Nephron progenitor cell (in vitro differentiated cells): ENCODE results near the gene DSP.
A peak's percentile ranks its signal among the peaks of the same experiment; 100 is the strongest.

ENCODE experiments used
- DNase-seq: peaks from one replicate; pipeline ENCODE4 v3.0.0; 2021
- H3K27ac Mint-ChIP-seq: 2 replicates; pipeline ENCODE4 v1.8.0; 2021; ENCODE audit warnings: mild to moderate bottlenecking, moderate library complexity, mixed read lengths
- H3K27me3 Mint-ChIP-seq: 2 replicates; pipeline ENCODE4 v1.8.0; 2021; ENCODE audit warnings: mild to moderate bottlenecking, low read depth, mixed read lengths; ENCODE audit not compliant: poor library complexity
- H3K36me3 Mint-ChIP-seq: 2 replicates; pipeline ENCODE4 v1.8.0; 2021; ENCODE audit warnings: low read depth, mixed read lengths
- H3K4me1 Mint-ChIP-seq: 2 replicates; pipeline ENCODE4 v1.8.0; 2021; ENCODE audit warnings: mixed read lengths
- H3K4me3 Mint-ChIP-seq: 2 replicates; pipeline ENCODE4 v1.8.0; 2021; ENCODE audit warnings: mild to moderate bottlenecking, moderate library complexity, mixed read lengths
- H3K9me3 Mint-ChIP-seq: 2 replicates; pipeline ENCODE4 v1.8.0; 2021; ENCODE audit warnings: mild to moderate bottlenecking, moderate library complexity, mixed read lengths
- TF ChIP-seq, protein P1 (sequence below): fragments of 200-600 bp; sonication (generic); IDR thresholded peaks from 2 replicates; pipeline ENCODE4 v1.5.0; 2021; ENCODE audit warnings: antibody characterized with exemption

DSP gene

DNA sequence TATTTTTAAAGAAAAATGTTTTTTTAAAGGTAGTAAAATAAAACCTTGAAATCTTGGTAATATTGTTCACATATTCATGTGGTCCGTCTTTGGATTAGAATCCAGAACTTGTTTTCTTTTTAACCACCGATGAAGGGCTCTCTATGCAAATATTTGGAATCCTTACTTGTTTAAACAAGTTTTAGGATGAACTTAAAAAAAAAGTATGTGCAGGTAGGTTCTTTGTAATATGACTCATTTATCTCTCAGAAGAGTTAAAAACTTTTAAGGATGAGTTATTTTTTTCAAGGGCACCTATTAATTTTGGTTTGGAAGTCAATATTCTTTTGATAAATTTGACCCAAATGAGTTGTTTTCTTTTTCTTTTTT is 8.9 kb downstream of the DSP start:
- Mint-ChIP-seq H3K27me3 (no peaks in the 10 kb centered on the region), H3K4me1 (peaks cover 60% of the 10 kb centered on the region), H3K36me3 (peaks cover 51% of the 10 kb centered on the region), H3K4me3 (no peak overlapping the region), H3K27ac (no peak overlapping the region), H3K9me3 (no peaks in the 10 kb centered on the region)
- TF ChIP-seq, protein P1, sequence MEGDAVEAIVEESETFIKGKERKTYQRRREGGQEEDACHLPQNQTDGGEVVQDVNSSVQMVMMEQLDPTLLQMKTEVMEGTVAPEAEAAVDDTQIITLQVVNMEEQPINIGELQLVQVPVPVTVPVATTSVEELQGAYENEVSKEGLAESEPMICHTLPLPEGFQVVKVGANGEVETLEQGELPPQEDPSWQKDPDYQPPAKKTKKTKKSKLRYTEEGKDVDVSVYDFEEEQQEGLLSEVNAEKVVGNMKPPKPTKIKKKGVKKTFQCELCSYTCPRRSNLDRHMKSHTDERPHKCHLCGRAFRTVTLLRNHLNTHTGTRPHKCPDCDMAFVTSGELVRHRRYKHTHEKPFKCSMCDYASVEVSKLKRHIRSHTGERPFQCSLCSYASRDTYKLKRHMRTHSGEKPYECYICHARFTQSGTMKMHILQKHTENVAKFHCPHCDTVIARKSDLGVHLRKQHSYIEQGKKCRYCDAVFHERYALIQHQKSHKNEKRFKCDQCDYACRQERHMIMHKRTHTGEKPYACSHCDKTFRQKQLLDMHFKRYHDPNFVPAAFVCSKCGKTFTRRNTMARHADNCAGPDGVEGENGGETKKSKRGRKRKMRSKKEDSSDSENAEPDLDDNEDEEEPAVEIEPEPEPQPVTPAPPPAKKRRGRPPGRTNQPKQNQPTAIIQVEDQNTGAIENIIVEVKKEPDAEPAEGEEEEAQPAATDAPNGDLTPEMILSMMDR = no peak
- DNase-seq = no peak

DNA sequence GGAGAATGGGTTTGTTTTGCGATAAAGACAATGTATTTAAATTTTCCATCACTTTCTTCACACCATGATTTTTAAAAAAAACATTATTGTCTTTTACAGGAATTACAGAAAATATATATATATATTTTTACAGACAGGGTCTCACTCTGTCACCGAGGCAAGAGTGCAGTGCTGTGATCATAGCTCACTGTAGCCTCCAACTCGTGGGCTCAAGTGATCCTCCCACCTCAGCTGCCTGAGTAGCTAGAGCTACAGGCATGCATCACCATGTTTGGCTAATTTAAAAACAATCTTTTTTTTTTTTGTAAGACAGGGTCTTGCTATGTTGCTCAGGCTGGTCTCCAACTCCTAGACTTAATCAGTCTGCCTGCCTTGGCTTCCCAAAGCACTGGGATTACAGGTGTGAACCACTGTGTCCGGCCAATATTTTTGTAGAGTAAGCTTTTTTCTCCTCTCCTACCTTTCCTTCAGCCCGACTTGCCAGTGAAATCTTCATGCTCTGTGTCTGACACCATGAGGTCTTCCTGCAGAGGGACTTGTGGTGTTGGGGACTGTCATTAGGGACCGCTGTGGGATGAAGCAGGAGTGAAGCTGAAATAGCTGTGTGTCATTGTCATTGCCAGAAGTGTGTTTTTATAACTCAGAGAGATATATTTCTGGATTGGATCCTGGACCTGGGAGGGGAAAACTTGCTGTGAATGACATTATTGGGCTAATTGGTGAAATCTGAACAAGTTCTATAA is 13.2 kb downstream of the DSP start:
- H3K9me3 Mint-ChIP-seq = no peaks in the 10 kb centered on the region
- no peak for DNase-seq
- H3K27ac Mint-ChIP-seq = peak overlapping the region; percentile 72
- H3K4me1 Mint-ChIP-seq = peaks cover 20% of the 10 kb centered on the region
- no peaks in the 10 kb centered on the region for H3K27me3 Mint-ChIP-seq
- H3K4me3 Mint-ChIP-seq = no peak overlapping the region
- TF ChIP-seq, protein P1 = no peak
- H3K36me3 Mint-ChIP-seq = peaks cover 47% of the 10 kb centered on the region

DNA sequence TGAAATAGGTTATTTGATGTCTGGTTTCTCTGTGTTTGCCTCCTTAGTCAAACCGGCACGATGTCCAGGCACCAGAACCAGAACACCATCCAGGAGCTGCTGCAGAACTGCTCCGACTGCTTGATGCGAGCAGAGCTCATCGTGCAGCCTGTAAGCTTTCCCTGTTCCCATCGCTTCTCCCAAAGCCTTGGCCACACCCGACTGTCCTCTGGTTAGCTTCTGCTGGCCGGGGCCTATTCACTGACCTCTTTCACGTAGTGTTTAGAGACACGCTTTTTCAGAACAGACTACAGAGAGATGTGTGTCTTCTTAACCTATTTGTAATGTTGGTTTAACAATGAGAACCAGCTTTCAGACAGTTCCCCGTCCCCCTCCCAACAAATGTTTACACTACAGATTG is 14.2 kb downstream of the DSP start:
- no peak overlapping the region for H3K4me3 Mint-ChIP-seq
- TF ChIP-seq, protein P1 = no peak
- H3K9me3 Mint-ChIP-seq = no peaks in the 10 kb centered on the region
- no peak overlapping the region for H3K27ac Mint-ChIP-seq
- H3K36me3 Mint-ChIP-seq = peaks cover 56% of the 10 kb centered on the region
- H3K27me3 Mint-ChIP-seq = no peaks in the 10 kb centered on the region
- H3K4me1 Mint-ChIP-seq = peaks cover 19% of the 10 kb centered on the region
- DNase-seq = no peak

DNA sequence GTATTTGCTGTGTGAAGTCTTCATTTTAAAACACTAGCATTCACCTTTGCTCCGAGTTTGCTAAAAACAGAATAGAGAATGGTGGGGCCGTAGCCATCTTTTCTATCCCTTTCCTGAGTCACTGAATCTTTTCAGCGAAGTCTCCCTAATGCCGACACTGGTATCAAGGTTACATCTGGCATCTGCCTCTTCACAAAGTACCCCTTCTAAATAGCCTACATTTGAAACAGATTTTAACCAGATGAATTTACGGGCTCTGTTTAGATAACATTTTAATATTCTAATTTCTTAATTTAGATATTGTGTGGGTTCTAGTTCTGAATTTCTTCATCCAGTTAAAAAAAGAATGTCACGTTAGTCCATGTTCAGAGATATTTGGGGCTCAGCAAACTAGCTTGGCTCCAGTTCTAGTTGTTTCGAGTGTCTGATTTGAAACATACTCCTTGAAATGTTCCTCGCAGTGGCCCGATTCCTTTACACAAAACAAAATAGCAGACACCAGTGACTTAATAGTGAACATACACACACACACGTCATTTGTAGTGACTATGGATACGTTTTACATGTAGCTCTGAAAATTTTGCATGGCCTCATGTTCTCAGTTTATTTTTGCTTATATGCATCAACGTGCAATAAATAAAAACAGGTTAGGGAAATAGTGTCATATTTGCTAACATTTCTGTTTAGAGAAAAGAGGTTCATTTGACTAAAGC is 15.1 kb downstream of the DSP start:
- peaks cover 58% of the 10 kb centered on the region for H3K36me3 Mint-ChIP-seq
- H3K27ac Mint-ChIP-seq = no peak overlapping the region
- H3K9me3 Mint-ChIP-seq = no peaks in the 10 kb centered on the region
- H3K4me3 Mint-ChIP-seq = no peak overlapping the region
- no peaks in the 10 kb centered on the region for H3K27me3 Mint-ChIP-seq
- H3K4me1 Mint-ChIP-seq = peaks cover 19% of the 10 kb centered on the region
- TF ChIP-seq, protein P1 = no peak
- no peak for DNase-seq

DNA sequence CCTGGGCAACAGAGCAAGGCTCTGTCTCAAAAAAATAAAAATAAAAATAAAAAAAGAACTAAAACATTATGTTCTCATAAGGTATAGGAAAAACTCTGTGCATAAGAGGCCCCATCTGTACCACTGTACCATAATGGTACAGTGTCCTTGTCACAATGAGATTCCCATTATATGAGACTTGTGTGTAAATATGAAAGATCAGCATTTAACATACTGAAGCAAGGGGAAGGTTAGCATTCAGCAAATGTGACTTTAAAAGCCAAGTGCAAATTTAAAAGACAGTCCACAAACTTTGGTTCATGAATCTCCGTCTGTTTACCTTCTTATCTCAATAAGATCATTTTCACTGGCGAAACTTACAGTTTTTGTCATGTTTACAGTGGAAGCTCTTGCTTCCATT is 16.2 kb downstream of the DSP start:
- no peak overlapping the region for H3K27ac Mint-ChIP-seq
- peaks cover 62% of the 10 kb centered on the region for H3K36me3 Mint-ChIP-seq
- H3K27me3 Mint-ChIP-seq = no peaks in the 10 kb centered on the region
- H3K9me3 Mint-ChIP-seq = no peaks in the 10 kb centered on the region
- DNase-seq = no peak
- no peak overlapping the region for H3K4me3 Mint-ChIP-seq
- H3K4me1 Mint-ChIP-seq = peaks cover 19% of the 10 kb centered on the region
- TF ChIP-seq, protein P1 = no peak
